Measurements from ENCODE around the gene CHAF1B.

DNA sequence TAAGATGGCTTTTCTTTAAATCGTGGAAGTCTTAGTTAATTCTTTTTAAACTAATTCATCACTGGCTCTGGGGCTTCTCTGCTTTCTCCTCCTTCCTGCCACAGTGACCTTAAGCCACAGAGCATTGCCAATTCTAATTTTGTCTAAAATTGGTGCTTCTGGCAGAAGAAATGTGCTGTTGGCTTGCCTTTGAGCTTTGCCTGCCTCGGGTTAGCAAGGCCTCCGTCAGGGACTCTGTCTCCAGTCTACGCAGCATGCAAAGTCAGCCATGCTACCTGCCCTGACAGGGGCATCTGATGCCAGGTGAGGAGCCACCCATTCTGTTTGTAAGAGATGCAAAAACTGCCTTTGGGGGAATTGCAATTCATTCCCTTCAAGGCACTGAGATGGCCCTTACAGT, 69.5 kb downstream of the CHAF1B start:
- TF ChIP-seq, protein P1, sequence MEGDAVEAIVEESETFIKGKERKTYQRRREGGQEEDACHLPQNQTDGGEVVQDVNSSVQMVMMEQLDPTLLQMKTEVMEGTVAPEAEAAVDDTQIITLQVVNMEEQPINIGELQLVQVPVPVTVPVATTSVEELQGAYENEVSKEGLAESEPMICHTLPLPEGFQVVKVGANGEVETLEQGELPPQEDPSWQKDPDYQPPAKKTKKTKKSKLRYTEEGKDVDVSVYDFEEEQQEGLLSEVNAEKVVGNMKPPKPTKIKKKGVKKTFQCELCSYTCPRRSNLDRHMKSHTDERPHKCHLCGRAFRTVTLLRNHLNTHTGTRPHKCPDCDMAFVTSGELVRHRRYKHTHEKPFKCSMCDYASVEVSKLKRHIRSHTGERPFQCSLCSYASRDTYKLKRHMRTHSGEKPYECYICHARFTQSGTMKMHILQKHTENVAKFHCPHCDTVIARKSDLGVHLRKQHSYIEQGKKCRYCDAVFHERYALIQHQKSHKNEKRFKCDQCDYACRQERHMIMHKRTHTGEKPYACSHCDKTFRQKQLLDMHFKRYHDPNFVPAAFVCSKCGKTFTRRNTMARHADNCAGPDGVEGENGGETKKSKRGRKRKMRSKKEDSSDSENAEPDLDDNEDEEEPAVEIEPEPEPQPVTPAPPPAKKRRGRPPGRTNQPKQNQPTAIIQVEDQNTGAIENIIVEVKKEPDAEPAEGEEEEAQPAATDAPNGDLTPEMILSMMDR (IDR thresholded peaks at IDR 0.05; ENCODE audit: low read length), result no peak
- TF ChIP-seq EZH2 (IDR thresholded peaks at IDR 0.05; ENCODE audit: borderline replicate concordance, low read length), result no peak
